ENCODE results near the gene USP17L10.
"Not testable (repeated sequence)": the region's sequence is repeated elsewhere in the genome, so short reads cannot be mapped to it uniquely, and the experiment has no call there.

GRCh38 chr4:9169791-9170459 lies 40.5 kb upstream of the USP17L10 start, which contains the start of gene FAM90A26:
- TF ChIP-seq CTCF (conservative IDR thresholded peaks at IDR 0.05; ENCODE audit: low read depth, low read length); EZH2phosphoT487 (IDR thresholded peaks at IDR 0.05; ENCODE audit: borderline replicate concordance, low read length); EZH2 (IDR thresholded peaks at IDR 0.05; ENCODE audit: low read length, unreplicated experiment): not testable (repeated sequence)

Data from PC-3 (cell line).